NOMO-1 treated with dmso at 0.1 percent for 144 hours (cell line): ENCODE data around the gene CMIP.

Source experiments
- DNase-seq: peaks from one replicate; lab custom pipeline; 2025; ENCODE audit not compliant: unreplicated experiment; lab: John Stamatoyannopoulos, UW

The CMIP gene

DNA sequence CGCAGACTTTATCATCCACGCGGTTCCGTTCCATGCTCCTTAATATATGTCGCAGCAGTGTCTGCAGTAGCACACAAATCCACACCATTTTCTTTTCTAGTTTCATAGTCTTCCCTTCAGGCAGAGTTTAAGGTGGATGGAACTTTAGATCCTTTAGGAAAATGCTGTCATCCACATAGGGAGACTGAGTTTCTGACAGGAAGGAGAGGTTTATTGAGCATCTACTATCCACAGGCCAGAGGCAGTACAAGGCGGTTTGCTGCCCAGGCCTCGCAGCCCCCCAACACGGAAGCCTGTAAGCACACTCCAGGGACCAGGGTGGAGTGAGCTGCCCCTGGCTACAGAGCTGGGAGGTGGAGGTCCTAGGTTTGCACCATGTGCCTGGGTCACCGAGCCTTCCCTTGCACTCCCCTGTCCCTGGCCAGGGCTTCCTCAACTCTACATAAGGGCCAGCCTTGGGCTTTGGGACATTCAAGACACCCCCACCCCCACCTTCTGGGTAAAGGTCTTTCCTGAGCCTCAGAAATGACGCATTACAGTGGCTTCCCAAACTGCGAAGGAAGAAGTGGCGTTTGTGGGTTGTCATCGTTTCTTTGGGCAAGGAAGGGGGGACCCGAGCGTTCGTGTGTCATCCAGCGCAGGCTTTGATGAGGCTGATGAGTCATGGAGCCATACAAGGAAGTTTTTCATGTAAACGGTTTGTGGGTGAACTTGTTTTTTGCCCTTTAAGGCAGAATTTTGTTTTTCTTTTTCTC lies 188.0 kb downstream of the CMIP start:
- DNase-seq, result peak; percentile 79

DNA sequence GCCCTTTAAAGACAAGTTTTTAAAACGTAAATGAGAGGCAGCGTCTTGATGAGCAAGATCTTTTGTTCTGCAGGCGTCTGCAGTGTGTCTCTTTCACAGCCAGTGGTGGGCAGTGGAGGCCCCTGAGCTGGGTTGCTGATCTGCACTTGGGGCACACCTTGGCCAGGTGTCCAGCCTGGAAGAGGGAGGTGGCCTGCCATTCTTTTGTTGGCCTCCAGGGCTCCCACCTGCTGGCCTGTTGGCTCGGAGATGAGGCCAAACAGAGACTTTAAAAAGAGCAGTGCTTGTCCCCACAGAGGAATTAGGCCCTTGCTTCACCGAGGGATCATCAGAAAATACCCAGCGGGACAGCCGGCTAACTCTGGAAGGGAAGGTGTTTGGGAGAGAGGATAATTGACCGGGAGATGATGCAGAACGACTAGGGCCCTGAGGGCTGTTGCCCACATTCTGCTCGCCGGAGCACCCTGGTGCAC lies 188.6 kb downstream of the CMIP start:
- no peak for DNase-seq

DNA sequence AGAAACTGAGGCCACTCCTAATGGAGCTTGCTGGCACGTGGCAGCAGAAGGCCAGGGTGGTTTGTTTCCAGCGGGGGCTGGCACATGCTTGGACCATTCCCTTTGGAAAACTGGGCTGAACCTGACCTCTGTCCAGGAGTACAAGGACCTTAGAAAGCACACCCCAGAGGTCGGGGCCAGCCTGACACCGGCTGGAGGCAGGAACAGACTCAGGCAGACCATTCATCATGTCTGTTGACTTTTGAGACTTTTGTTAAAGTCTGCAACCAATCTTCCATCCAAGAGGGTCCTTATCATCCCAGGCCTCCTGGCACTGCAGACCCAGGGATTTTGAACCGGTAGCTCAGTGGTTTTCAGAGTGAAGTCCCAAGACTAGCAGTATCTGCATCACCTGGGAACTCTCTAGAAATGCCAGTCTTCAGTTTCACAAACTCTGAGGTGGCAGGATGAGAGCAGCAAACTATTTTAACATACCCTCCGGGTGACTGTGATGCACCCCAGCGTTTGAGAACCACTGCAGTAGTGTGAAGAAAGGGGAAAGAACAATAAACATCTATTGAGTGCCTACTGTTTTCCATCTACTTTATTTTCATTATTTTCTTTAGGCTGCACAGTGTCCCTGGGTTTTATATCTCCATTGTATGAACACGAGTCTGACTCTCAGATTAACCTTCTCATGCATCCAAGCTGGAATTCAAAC lies 189.2 kb downstream of the CMIP start:
- DNase-seq, result no peak

DNA sequence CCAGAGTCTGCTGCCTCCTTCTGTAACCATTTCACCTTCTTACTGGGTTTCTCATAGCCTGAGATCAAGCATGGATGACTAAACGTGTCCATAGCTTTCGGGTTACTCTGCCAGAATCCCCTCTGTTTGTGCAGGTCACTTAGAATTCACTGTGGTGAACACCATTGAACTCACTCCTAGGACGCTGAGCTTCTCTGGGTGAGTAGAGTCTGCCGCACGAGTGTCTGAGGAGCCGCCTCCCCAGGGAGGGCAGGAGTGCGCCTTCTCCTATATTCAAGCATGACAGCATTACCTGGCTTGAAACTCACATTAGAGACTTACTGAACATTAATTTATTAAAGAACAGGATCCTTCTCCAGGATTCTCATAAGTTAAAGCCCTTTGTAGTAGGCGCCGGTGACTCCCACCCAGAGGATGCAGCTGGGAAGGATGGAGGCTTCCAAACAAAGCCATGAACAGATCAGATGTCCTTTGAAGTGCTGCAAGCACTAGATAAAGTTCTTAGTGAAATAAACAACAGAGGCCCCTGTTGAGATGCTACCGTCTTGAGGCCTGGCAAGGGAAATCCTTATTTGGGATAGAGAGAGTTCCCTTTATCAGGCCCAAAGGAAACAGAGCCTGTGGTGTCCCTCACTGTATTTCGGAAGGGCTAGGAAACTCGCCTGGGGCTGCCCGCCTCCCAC lies 189.9 kb downstream of the CMIP start:
- no peak for DNase-seq

DNA sequence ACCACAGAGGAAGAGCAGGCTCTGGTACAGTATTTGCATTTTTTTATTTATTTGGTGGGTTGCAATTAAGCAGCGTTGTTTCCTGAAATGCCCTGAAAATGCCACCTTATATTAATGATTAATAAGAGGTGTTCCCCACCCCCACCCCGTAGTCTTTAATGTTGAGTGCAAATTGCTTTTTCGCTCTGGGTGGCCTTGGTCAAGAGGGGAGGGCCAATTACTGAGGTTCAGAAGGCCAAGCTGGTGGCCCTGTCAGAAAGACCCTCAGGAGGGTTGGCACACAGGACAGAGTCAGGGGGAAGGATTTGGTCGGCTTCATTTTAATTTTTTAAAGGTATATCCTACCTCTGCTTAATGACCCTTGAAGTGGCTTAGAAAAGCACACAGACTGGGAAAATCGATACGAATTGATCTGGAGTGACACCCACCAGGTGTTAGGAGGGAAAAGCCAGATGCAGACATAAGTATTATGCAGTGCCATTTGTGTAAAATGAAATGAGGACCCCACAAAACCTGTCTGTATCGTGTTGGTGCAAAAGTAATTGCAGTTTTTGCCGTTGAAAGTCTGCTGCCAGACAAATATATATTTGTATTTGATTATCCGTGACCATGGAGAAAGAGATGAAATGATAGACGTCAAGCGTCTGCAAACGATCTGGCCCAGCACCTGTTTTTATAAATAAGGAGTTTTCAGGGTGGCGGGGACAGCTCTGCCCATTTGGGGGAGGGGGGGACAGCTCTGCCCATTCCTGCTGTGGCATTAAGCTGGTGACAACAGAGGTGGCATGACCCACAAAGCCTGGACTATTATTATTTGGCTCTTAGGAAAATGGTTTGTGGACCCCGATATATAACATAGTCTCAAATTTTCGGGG lies 190.7 kb downstream of the CMIP start:
- DNase-seq, result no peak

DNA sequence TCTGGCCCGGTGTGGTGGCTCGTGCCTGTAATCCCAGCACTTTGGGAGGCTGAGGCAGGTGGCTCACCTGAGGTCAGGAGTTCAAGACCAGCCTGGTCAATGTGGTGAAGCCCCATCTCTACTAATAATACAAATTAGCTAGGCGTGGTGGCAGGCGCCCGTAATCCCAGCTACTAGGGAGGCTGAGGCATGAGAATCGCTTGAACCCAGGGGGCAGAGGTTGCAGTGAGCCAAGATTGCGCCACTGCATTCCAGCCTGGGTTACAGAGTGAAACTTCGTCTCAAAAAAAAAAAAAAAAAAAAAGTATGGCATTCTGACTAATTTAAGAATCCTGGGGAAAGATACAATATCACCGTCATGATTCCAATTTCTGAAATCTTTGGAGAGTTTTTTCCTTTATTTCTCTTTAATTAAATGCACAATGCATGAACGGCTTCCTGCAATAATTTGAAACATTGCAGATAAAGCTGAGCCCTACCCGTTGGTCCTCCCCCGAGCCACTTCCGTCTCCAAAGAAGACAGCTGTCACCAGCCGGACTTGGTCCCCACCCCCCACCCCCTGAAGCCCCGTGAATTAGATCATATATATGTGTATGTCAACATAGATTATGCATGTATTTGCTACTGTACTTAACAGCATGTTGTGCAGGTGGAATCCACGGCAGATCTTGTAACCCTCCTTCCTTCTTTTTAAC lies 191.8 kb downstream of the CMIP start:
- no peak for DNase-seq

DNA sequence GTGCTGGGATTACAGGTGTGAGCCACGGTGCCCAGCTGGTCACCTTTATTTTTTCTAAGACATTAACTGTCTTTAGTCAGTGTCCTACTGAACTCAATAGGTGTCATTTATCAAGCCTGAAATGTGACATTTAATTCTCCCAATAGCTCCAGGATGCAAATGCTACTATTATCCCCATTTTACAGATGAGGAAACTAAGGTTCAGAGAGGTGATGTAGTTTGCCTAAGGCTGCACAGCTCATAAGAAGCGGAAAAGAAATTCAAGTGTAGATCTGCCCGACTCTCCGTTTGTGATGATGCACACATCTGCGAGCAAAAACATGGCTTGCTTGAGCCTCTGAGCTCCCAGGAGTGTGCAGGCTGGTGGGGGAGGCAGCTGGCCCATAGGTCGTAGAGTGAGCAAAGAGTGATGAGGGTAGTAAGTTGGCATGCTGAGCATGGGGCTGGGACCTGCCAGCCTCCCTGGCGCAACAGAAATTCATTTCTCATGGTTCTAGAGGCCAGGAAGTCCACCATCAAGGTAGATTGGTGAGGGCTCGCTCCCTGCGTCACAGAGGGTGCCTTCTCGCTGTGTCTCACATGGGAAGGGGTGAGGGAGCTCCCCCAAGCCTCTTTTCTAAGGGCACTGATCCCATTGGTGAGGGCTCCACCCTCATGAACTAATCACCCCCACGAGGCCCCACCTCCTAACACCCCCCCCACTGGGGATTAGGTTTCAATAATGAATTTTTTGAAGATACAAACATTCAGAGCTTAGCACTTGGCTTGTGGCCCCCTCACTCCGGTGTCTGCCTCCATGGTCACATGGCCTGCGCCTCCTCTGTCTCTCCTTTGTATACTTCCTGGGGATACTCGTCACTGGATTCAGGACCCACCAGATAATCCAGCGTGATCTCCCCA lies 193.0 kb downstream of the CMIP start:
- no peak for DNase-seq

DNA sequence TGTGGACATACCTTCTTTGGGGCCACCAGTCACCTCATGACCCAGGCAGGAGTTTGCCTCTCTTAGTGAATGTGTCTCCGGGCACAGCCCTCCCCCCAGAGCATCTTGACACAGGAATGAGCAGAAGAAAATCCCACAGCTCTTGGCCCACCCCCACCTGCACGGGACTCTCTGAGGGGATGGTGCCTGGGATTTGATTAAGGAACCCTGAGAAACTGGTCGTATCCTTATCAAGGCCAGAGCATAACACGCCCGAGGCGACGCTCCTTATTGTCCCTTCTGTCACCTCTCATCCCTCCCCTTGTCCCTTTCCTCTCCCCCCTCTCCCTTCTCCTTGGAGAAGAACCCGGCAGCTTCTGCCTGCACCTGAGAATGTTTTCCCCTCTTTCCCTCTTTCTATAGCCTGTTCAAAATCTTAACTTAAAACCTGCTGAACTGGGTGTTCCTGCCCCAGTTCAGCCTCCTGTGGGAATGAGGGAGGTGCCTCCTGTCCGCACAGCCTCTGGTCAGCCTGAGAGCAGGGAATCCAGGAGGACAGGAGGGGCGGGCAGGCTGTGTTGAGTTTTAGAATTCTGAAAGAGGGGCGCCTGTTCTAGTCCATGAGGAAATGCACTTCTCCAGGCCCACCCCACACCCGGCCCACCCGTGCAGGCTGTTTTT lies 193.8 kb downstream of the CMIP start:
- no peak for DNase-seq

DNA sequence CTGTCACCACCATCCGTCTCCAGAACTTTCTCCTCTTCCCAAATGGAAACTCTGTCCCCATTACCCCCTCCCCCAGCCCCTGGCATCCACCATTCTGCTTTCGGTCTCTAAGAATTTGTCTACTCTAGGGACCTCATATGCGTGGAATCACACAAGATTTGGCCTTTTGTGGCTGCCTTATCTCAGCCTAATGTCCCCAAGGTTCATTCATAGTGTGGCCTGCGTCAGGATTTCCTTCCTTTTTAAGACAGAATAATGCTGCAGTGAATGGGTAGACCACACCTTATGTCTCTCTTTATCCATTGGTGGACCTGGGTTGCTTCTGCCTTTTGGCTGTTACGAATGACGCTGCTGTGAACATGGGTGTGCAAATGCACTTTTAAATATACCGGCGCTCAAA lies 194.7 kb downstream of the CMIP start:
- no peak for DNase-seq

DNA sequence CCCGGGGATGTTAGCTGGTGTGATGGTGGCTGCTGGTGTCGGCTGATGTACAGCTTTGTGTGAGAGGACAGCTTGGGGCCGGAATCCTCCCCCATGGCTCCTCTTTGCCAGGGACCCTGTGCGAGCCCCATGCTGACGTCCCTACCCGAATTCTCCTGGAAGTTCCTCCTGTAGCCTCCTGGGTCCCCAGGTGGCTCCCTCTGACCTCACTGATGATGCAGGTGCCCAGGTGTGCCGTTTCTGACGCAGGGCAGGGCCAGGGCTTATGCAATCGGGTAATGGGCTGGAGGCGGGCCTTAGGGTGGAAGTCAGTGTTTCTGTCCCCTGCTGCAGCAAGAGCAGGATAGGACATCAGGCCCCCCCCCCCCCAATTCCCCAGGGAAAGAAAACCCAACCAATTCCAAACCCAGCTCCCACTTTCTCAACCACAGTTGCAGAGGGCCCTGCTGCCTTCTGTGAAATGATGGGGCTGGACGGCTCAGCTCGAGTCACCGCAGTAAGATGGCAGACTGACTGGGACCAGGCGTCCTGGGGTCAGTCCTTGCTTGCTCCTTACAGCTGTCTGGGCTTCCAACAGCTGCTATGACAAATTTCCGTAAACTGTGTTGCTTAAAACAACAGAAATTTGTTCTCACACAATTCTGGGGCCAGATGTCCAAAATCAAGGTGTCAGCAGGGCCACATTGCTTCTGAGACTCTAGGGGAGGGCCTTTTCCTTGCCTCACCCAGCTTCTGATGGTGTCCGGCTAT lies 195.5 kb downstream of the CMIP start:
- DNase-seq, result no peak

DNA sequence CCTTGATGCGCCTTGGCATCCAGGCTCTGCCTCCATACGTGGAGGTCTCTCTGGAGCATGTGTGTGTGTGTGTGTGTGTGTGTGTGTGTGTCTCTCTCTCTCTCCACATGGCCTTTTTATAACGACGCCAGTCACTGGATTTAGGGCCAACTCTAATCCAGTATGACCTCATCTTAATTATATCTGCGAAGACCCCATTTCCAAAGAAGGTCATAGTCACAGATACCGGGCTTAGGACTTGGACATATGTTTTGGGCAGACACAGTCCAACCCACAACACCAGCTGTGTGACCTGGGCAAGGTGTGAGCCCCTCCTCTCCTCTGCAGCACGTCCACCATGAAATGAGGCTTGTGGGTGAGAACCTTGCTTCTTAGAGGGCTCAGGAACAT lies 196.1 kb downstream of the CMIP start:
- DNase-seq, result no peak

DNA sequence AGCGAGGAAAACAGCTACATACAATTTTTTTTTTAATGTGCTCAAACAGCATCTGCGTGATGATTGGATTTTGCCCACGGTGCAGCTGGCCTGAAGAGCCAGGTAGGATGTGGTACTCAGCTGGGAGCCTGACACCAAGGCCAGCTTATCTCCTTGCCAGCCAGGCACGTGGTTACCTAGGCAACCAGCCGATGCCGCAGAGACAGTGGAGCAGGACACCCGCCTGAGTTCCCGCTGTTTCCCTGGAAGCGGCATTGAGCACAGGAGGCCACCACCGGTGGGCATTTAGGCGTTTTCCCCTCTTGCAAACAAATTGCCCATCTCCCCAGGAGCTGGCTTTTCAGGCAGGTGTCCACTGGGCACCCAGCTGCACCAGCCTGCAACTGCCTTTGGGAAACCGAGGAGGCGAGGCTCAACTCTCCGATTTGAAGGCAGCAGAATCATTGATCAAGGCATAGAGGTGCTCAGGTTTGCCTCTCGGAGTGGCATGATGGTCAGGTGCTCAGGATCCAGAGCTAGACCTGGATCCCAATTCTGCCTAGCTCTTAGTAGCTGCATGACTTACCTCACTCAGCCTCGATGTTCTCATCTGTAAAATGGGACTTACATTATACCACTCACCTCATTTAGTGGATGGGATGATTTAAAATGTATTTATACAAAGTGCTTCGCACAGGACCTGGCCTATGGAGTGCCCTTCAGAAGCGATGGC lies 196.9 kb downstream of the CMIP start:
- DNase-seq, result no peak

DNA sequence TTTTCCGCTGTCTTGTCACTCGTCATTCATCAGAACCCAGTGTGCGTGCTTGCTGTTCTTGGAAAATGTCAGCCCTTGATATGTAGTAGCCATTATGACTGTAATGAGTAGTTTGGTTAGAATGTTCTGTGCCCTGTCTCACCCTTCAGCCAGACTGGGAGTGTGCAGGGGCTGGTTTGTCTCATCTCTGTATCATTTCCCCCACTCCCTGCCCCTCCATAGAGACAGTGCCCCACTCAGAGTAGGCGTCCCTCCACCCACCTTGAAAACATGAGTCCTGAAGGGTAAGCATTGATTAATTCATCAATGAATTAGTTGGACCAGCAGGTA lies 197.5 kb downstream of the CMIP start:
- no peak for DNase-seq

DNA sequence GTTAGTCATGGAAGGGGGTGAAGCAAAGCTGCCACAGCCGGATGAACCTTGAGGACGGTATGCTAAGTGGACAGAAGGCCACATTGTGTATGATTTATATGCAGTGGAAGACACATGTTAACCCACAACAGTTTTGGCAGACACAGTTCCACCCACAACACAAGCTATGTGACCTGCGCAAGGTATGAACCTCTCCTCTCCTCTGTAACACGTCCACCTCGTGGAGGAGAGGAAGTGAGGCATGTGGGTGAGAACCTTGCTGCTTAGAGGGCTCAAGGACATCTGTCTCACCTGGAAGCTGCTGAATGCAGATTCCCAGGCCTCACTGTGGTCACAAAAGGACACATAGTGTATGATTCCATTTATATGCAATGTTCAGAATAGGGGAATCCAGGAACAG lies 198.3 kb downstream of the CMIP start:
- no peak for DNase-seq

DNA sequence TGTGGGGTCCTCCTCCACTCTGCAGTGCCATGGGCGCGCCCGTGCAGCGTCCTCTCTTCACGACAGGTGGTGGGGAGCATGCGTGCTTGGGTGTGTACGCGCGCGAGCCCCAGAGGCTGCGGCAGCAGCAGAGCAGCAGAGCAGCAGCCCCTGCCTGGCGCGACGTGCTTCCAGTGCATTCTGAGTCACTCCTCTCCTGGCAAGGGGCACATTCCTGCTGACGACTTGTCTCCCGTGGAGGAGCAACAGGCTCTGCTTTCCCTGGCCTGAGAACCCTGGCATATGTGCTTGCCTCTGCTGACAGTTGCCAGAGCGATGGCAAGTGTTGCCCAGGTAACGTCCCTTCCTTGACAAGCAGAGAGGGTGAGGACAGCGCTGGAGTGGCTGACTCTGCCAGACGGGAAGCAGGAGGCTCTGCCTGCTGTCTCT lies 200.7 kb downstream of the CMIP start:
- no peak for DNase-seq

DNA sequence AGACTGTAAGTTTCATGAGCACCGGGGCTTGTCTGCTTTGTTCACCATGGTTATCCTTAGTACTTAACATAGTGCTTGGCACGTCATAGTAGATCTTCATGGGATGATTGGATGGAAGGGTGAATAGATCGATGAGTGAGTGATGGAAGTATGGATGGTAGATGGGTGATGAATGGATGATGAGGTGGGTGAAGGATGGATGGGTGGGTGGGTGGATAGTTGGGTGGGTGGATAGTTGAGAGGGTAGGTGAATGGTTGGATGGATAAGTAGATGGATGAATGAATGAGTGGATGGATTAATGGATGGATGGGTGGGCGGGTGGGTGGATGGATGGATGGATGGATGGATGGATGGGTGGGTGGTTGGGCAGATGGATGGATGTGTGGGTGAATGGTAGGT lies 201.3 kb downstream of the CMIP start:
- DNase-seq, result no peak

DNA sequence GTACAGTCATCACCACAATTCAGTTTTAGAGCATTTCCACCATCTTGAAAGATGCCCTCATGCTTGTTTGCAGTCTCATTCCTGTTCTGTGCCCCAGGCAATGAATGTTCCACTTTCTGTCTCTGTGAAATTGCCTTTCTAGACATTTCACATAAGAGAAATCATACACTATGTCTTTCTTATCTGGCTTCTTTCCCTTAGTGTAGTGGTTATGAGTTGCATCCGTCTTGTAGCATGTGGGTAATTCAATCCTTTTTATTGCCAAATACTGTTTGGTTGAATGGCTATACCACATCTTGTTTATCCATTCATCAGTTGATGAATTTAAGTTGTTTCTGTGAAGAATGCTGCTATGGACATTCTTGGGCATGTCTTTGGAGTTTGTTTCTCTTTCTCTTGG lies 202.0 kb downstream of the CMIP start:
- DNase-seq, result no peak

DNA sequence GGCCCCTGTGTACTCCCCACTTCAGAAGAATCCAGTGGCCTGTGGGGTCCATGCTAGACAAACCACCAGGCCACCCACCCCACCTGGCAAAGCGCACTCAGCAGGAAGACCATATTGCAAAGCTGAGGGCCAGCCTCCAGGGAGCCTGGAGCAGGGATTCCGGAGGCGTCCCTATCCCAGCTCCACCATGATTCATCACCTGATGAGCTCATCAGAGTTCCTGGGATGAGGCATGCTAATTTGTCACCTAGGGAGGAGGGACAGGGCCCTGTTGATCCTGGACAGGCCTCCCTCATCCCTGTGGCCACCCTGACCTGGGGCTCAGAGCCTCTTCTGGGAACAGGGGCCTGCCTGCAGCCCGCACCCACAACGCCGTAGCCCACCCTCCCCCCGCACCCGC lies 202.9 kb downstream of the CMIP start:
- no peak for DNase-seq
